ENCODE data around the gene NLRP5.

- TF ChIP-seq BHLHE40 (IDR thresholded peaks at IDR 0.05; ENCODE audit: borderline replicate concordance): no peak
- no peak for TF ChIP-seq PKNOX1 (IDR thresholded peaks at IDR 0.05)
- TF ChIP-seq CTBP1 (IDR thresholded peaks at IDR 0.05; ENCODE audit: borderline replicate concordance): no peak
- TF ChIP-seq FOXM1 (IDR thresholded peaks at IDR 0.05; ENCODE audit: borderline replicate concordance): no peak
- TF ChIP-seq SP1 (IDR thresholded peaks at IDR 0.05): no peak
- no peak for TF ChIP-seq NFRKB (IDR thresholded peaks at IDR 0.05)
- no peak for TF ChIP-seq SUZ12 (IDR thresholded peaks at IDR 0.05)
- TF ChIP-seq ZNF384 (IDR thresholded peaks at IDR 0.05): no peak
Observed at GRCh38 chr19:55958356-55958755, 28.2 kb upstream of the NLRP5 start.

Data from HEK293T (cell line).